ENCODE data around the gene CDKL2.

- no peak for TF ChIP-seq SP1 (IDR thresholded peaks at IDR 0.05)
- TF ChIP-seq TARDBP (IDR thresholded peaks at IDR 0.05): no peak
- no peak for TF ChIP-seq HDGF (IDR thresholded peaks at IDR 0.05; ENCODE audit: borderline replicate concordance)
- no peak for TF ChIP-seq BHLHE40 (IDR thresholded peaks at IDR 0.05; ENCODE audit: borderline replicate concordance)
- TF ChIP-seq, protein P1, sequence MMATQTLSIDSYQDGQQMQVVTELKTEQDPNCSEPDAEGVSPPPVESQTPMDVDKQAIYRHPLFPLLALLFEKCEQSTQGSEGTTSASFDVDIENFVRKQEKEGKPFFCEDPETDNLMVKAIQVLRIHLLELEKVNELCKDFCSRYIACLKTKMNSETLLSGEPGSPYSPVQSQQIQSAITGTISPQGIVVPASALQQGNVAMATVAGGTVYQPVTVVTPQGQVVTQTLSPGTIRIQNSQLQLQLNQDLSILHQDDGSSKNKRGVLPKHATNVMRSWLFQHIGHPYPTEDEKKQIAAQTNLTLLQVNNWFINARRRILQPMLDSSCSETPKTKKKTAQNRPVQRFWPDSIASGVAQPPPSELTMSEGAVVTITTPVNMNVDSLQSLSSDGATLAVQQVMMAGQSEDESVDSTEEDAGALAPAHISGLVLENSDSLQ (IDR thresholded peaks at IDR 0.05): no peak
- TF ChIP-seq ZNF384 (IDR thresholded peaks at IDR 0.05): no peak
- no peak for TF ChIP-seq L3MBTL2 (conservative IDR thresholded peaks at IDR 0.05)
- no peak for TF ChIP-seq ARNT (IDR thresholded peaks at IDR 0.05)
Observed at GRCh38 chr4:75660491-75660890, 30.2 kb upstream of the CDKL2 start.
